Thoracic aorta (tissue), 2 donors: ENCODE data around the gene DFFB. TPM values are rescaled to one million over a fixed set of nuclear protein-coding genes. Genes with fewer than 3 reads are reported as not detected.

ENCODE experiments used
- ATAC-seq: fragments of 150-250 bp; one replicate; pipeline ENCODE4 v1.8.0; 2017; ENCODE audit warnings: low read depth; ENCODE audit not compliant: insufficient number of reproducible peaks, low FRiP score
- DNase-seq: peaks from one replicate; pipeline ENCODE4 v3.0.0-alpha.2; 2020; ENCODE audit warnings: low spot score
- H3K27ac ChIP-seq, 2 donors: fragments of 200-600 bp; sonication (generic); 1 replicate in 1 of 2; 2 replicates in 1 of 2; pipeline ENCODE4 v1.5.1; 2016; ENCODE audit warnings: mild to moderate bottlenecking in 2 of 2, moderate library complexity in 2 of 2
- H3K27me3 ChIP-seq: fragments of 200-600 bp; sonication (generic); replicated peaks from 2 replicates; pipeline ENCODE4 v1.6.0; 2016; ENCODE audit warnings: mild to moderate bottlenecking; ENCODE audit not compliant: insufficient read depth
- H3K36me3 ChIP-seq: fragments of 200-600 bp; sonication (generic); one replicate; pipeline ENCODE4 v1.5.1; 2016
- H3K4me1 ChIP-seq, 2 donors: fragments of 200-600 bp; sonication (generic); 1 replicate in 1 of 2; 2 replicates in 1 of 2; pipeline versions ENCODE4 v1.5.1 to v1.6.0; 2016; ENCODE audit warnings: low read depth in 2 of 2, mild to moderate bottlenecking in 1 of 2; ENCODE audit not compliant: control insufficient read depth in 1 of 2
- H3K4me3 ChIP-seq: fragments of 200-600 bp; sonication (generic); 2 replicates; pipeline ENCODE4 v1.5.1; 2016; ENCODE audit warnings: mild to moderate bottlenecking
- H3K9me3 ChIP-seq: fragments of 200-600 bp; sonication (generic); 2 replicates; pipeline ENCODE4 v1.5.1; 2016
- total RNA-seq, 2 donors: library from RNA; depleted of rRNA; stranded (reverse); fragments of >200 nt; gene quantifications; one replicate each; pipeline versions ENCODE4 v1.1.0 to v1.2.3, GENCODE V29; 2016
- TF ChIP-seq, protein P1 (sequence below): fragments of 200-600 bp; sonication (generic); IDR thresholded peaks from one replicate; pipeline ENCODE4 v1.5.1; 2019; ENCODE audit warnings: antibody characterized with exemption

Gene DFFB
- total RNA-seq, 2 donors from 2014 or later, result 7.8 to 20.2 TPM

DNA sequence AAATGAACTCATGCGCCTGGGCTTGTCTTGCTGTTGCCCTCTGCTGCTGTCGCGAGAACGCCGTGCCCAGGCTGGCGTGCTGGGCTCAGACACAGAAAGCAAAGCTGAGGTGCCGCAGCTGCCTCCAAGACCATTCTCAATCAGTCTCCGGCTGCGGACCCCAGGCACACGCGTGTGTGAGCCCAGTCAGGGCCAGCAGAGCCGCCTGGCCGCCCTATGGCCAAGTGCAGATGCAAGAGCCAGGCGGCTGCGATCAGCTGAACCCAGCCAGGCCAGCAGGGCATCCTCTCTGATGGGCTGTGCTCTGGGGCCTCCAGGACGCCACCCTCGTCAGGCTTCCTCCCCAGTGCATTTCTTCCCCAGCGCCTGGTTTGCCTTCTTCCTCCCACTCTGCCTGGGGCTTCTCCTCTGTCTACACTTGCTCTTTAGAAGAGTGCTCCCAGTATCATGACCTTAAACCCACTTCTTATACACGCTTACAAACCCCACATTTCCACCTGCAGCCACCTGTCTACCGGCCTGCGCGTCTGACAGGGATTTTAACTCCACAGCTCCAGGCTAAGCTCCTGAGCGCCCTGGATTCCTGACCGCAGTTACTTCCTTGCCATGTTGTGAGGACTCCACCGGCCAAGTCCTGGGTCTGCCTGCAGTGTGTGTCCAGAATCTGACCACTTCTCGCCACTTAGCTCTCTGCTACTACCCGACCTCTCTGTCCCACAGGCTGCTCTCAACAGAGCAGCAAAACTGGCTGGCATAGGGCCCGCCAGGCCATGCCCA, 39.3 kb upstream of the DFFB start:
- no peak for DNase-seq
- Histone ChIP-seq H3K9me3 (no peaks in the 10 kb centered on the region), H3K36me3 (peaks cover 45% of the 10 kb centered on the region), H3K27me3 (no peaks in the 10 kb centered on the region), H3K4me1 (no peaks in the 10 kb centered on the region), H3K4me3 (no peak overlapping the region), H3K27ac (no peak overlapping the region)
- no peak for ATAC-seq
- TF ChIP-seq, protein P1, sequence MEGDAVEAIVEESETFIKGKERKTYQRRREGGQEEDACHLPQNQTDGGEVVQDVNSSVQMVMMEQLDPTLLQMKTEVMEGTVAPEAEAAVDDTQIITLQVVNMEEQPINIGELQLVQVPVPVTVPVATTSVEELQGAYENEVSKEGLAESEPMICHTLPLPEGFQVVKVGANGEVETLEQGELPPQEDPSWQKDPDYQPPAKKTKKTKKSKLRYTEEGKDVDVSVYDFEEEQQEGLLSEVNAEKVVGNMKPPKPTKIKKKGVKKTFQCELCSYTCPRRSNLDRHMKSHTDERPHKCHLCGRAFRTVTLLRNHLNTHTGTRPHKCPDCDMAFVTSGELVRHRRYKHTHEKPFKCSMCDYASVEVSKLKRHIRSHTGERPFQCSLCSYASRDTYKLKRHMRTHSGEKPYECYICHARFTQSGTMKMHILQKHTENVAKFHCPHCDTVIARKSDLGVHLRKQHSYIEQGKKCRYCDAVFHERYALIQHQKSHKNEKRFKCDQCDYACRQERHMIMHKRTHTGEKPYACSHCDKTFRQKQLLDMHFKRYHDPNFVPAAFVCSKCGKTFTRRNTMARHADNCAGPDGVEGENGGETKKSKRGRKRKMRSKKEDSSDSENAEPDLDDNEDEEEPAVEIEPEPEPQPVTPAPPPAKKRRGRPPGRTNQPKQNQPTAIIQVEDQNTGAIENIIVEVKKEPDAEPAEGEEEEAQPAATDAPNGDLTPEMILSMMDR, result no peak

DNA sequence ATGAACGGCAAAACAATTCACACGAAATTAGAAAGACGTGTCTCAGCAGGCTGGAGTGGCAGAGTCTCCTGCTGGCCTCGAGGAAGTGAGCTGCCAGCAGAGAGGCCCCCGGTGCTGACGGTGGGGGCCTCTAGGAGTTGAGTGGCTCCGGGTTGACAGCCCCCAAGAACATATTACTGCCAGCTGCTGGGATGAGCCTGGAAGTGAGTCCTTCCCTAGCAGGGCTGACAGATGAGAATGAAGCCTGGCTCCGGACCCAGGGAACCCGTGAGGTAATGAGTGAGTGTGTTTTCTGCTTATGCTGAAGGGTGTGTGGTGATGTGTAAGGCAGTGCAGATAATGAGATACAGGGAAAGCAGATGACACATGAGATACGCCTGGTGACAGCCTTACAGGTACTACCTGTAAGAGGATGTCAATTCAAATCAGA, 37.5 kb upstream of the DFFB start:
- TF ChIP-seq, protein P1, result no peak
- DNase-seq, result no peak
- H3K27me3 ChIP-seq, result no peaks in the 10 kb centered on the region
- H3K36me3 ChIP-seq, result peaks cover 46% of the 10 kb centered on the region
- no peaks in the 10 kb centered on the region for H3K4me1 ChIP-seq
- H3K9me3 ChIP-seq, result no peaks in the 10 kb centered on the region
- H3K27ac ChIP-seq, result no peak overlapping the region
- no peak overlapping the region for H3K4me3 ChIP-seq
- ATAC-seq, result no peak

DNA sequence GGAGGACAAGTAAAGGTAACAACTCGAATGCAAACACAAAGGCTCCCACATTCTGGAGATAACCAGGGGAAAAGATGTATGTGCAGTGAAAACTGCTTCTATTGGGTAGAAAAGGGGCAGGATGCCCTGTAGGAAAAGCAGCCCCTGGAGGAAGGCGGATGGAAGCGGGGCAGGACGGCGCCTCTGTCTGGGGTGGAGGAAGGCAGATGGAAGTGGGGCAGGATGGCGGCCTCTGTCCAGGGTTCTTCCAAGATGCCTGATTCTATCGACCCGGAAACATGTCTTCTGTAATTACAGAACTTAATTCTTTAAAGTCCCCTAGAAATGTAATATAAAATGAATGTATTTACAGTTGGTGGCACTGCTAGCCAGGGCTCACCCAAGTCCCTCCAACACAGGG, 37.0 kb upstream of the DFFB start:
- no peaks in the 10 kb centered on the region for H3K4me1 ChIP-seq
- ATAC-seq, result no peak
- TF ChIP-seq, protein P1, result no peak
- H3K36me3 ChIP-seq, result peaks cover 40% of the 10 kb centered on the region
- no peak for DNase-seq
- H3K4me3 ChIP-seq, result no peak overlapping the region
- H3K27ac ChIP-seq, result no peak overlapping the region
- no peaks in the 10 kb centered on the region for H3K9me3 ChIP-seq
- no peaks in the 10 kb centered on the region for H3K27me3 ChIP-seq

DNA sequence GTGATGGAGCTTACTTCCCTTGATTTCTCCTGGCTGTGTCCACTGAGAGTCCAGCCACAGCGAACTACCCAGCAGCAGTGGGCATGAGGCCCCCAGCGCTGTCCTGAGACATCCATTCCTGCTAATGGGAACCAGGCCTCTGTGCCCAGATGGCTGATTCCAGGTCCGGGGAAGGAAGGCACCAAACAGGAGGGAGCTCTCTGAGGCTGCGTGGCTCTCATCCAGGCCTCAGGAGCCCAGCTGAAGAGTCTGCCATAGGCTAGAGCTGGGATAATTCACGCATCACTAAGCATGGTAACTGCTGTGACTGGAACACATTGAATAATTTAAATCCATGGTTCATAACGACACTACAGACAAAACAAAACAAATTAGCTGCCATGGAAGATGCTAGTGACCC, 36.3 kb upstream of the DFFB start:
- H3K36me3 ChIP-seq, result peaks cover 44% of the 10 kb centered on the region
- no peak for ATAC-seq

DNA sequence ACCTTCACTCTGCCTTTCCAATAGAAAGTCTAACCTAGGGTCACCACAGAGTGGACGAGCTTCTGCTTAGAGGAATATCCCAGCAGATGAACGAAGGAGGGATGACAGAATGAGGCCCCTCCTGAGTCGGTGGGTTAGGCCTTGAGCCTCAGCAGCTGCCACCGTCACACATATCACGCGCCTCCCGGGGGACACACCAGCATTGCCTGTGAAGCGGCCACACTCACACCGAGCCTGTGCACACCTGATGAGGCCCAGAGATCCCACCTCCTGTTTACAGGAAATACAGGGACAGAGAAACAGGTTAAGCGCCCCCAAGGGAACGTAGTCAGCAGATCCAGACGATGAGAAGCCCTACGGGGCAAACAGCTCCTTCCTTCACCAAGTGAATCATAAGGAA, 35.8 kb upstream of the DFFB start:
- H3K9me3 ChIP-seq, result no peaks in the 10 kb centered on the region
- ATAC-seq, result no peak
- peaks cover 45% of the 10 kb centered on the region for H3K36me3 ChIP-seq

More for the DNA sequence above, 36.3 kb upstream of the DFFB start:
- H3K27me3 ChIP-seq, result no peaks in the 10 kb centered on the region
- no peak overlapping the region for H3K4me3 ChIP-seq
- H3K27ac ChIP-seq, result no peak overlapping the region
- DNase-seq, result no peak
- TF ChIP-seq, protein P1, result no peak
- no peaks in the 10 kb centered on the region for H3K4me1 ChIP-seq
- H3K9me3 ChIP-seq, result no peaks in the 10 kb centered on the region

More for the DNA sequence above, 35.8 kb upstream of the DFFB start:
- TF ChIP-seq, protein P1, result no peak
- no peaks in the 10 kb centered on the region for H3K27me3 ChIP-seq
- no peaks in the 10 kb centered on the region for H3K4me1 ChIP-seq
- H3K4me3 ChIP-seq, result no peak overlapping the region
- H3K27ac ChIP-seq, result no peak overlapping the region
- DNase-seq, result no peak
